MCF 10A (cell line): ENCODE measurements around the gene IGSF22. TPM values are rescaled to one million over a fixed set of nuclear protein-coding genes. Genes with fewer than 3 reads are reported as not detected.
A peak's percentile ranks its signal among the peaks of the same experiment; 100 is the strongest.

Source experiments
- BruUV-seq: library from RNA; stranded (reverse); fragments of 400-500 nt; replicated peaks from 2 replicates; lab custom pipeline; 2021; lab: Mats Ljungman, UMichigan
- CTCF ChIA-PET: fragments of 300-600 bp; sonication (Branson Sonifier 250); formaldehyde crosslinking; extraction: SDS; loops from one replicate; lab custom pipeline; 2021; ENCODE audit warnings: antibody characterized with exemption, inconsistent platforms; lab: Yijun Ruan, JAX
- POLR2A ChIA-PET: fragments of 300-600, 350-650 bp; sonication (Branson Sonifier 250); formaldehyde crosslinking; extraction: SDS; loops from one replicate; lab custom pipeline; 2020; ENCODE audit warnings: antibody characterized with exemption, inconsistent platforms; lab: Yijun Ruan, JAX
- DNase-seq: peaks from one replicate; pipeline ENCODE4 v3.0.0-alpha.2; 2018; ENCODE audit not compliant: unreplicated experiment
- H3K27ac Mint-ChIP-seq: one replicate; pipeline ENCODE4 v1.8.0; 2022; ENCODE audit warnings: mild to moderate bottlenecking, low read depth, mixed read lengths; ENCODE audit not compliant: unreplicated experiment
- H3K27me3 Mint-ChIP-seq: one replicate; pipeline ENCODE4 v1.8.0; 2022; ENCODE audit warnings: mixed read lengths; ENCODE audit not compliant: insufficient read depth, unreplicated experiment
- H3K36me3 Mint-ChIP-seq: one replicate; pipeline ENCODE4 v1.8.0; 2022; ENCODE audit warnings: mild to moderate bottlenecking, moderate library complexity, mixed read lengths; ENCODE audit not compliant: insufficient read depth, unreplicated experiment
- H3K4me1 Mint-ChIP-seq: one replicate; pipeline ENCODE4 v1.8.0; 2022; ENCODE audit warnings: mixed read lengths; ENCODE audit not compliant: insufficient read depth, unreplicated experiment
- H3K4me3 Mint-ChIP-seq: one replicate; pipeline ENCODE4 v1.8.0; 2022; ENCODE audit warnings: mild to moderate bottlenecking, moderate library complexity, mixed read lengths; ENCODE audit not compliant: unreplicated experiment
- H3K9me3 Mint-ChIP-seq: one replicate; pipeline ENCODE4 v1.8.0; 2022; ENCODE audit warnings: mixed read lengths; ENCODE audit not compliant: unreplicated experiment
- intact Hi-C: fragments of 100-400 bp; cut with micrococcal nuclease; formaldehyde crosslinking; loops from 2 replicates; pipeline ENCODE4 v1.14.1; 2022
- total RNA-seq: library from RNA; stranded (reverse); gene quantifications from 2 replicates; pipeline ENCODE4 v1.2.3, GENCODE V29; 2022
- TF ChIP-seq, protein P1 (sequence below): fragments of 200-600 bp; IDR thresholded peaks from one replicate; pipeline ENCODE4 v1.8.0; 2022; ENCODE audit warnings: antibody characterized with exemption, mild to moderate bottlenecking; ENCODE audit not compliant: unreplicated experiment

IGSF22 gene
- total RNA-seq, 1 experiment from 2014 or later = not detected

DNA sequence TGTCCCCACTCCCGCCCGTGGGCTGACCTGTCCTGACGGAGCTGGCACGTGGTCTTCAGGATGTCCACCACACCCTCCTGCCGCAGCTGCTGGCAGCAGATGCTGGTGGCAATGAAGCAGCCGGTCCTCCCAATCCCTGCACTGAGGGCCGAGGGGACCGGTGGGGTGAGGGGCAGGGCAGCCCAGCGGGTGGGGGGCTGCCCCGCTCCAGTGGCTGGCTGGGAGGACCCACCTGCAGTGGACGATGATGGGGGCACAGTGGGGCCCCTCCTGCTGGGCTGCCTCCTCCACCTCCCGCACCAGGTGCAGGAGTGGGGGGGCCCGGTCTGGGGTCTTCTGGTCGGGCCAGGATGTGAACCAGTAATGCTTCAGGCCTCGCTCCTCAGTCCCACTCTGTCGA is 3.4 kb upstream of the IGSF22 start:
- no peak overlapping the region for H3K27ac Mint-ChIP-seq
- H3K36me3 Mint-ChIP-seq = no peaks in the 10 kb centered on the region
- TF ChIP-seq, protein P1, sequence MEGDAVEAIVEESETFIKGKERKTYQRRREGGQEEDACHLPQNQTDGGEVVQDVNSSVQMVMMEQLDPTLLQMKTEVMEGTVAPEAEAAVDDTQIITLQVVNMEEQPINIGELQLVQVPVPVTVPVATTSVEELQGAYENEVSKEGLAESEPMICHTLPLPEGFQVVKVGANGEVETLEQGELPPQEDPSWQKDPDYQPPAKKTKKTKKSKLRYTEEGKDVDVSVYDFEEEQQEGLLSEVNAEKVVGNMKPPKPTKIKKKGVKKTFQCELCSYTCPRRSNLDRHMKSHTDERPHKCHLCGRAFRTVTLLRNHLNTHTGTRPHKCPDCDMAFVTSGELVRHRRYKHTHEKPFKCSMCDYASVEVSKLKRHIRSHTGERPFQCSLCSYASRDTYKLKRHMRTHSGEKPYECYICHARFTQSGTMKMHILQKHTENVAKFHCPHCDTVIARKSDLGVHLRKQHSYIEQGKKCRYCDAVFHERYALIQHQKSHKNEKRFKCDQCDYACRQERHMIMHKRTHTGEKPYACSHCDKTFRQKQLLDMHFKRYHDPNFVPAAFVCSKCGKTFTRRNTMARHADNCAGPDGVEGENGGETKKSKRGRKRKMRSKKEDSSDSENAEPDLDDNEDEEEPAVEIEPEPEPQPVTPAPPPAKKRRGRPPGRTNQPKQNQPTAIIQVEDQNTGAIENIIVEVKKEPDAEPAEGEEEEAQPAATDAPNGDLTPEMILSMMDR = no peak
- intact Hi-C loops = no loop called here
- H3K27me3 Mint-ChIP-seq = no peaks in the 10 kb centered on the region
- no TSS peak for BruUV-seq
- no peaks in the 10 kb centered on the region for H3K4me1 Mint-ChIP-seq
- no peaks in the 10 kb centered on the region for H3K9me3 Mint-ChIP-seq
- ChIA-PET POLR2A (no interaction called here), CTCF (interaction anchor here (0.5 to 2.5 kb wide), 8 partner anchors 14 to 189 kb away, joined by 3 to 12 read pairs (median 3); partner anchors contain the start of gene UEVLD)
- DNase-seq = no peak
- H3K4me3 Mint-ChIP-seq = no peak overlapping the region

GRCh38 chr11:18728658-18729057 is 2.7 kb upstream of the IGSF22 start:
- POLR2A ChIA-PET = interaction anchor here (0.7 kb wide), 1 partner anchor 1824 kb away, joined by 3 read pairs; no protein-coding TSS in a partner anchor
- CTCF ChIA-PET = interaction anchor here (0.7 to 2.5 kb wide), 18 partner anchors 10 to 622 kb away, joined by 3 to 12 read pairs (median 5); partner anchors contain the start of genes SAAL1, SPTY2D1 and TMEM86A
- H3K27me3 Mint-ChIP-seq = no peaks in the 10 kb centered on the region
- no peaks in the 10 kb centered on the region for H3K36me3 Mint-ChIP-seq
- H3K4me1 Mint-ChIP-seq = no peaks in the 10 kb centered on the region
- intact Hi-C loops = no loop called here
- H3K9me3 Mint-ChIP-seq = no peaks in the 10 kb centered on the region
- no TSS peak for BruUV-seq
- H3K4me3 Mint-ChIP-seq = no peak overlapping the region
- TF ChIP-seq, protein P1 = no peak
- no peak overlapping the region for H3K27ac Mint-ChIP-seq
- DNase-seq = no peak

- intact Hi-C loops = no loop called here
- H3K9me3 Mint-ChIP-seq = no peaks in the 10 kb centered on the region
- TF ChIP-seq, protein P1 = peak; percentile 78
- no peak overlapping the region for H3K4me3 Mint-ChIP-seq
- ChIA-PET POLR2A (no interaction called here), CTCF (interaction anchor here (0.6 to 2.5 kb wide), 23 partner anchors 9 to 1084 kb away, joined by 3 to 12 read pairs (median 4); partner anchors contain the start of genes SAAL1, SPTY2D1 and TMEM86A)
- peak; percentile 53 for DNase-seq
- H3K27ac Mint-ChIP-seq = no peak overlapping the region
- BruUV-seq = no TSS peak
- H3K27me3 Mint-ChIP-seq = no peaks in the 10 kb centered on the region
- H3K4me1 Mint-ChIP-seq = no peaks in the 10 kb centered on the region
- no peaks in the 10 kb centered on the region for H3K36me3 Mint-ChIP-seq
Observed at GRCh38 chr11:18727479-18728236, 1.7 kb upstream of the IGSF22 start.

DNA sequence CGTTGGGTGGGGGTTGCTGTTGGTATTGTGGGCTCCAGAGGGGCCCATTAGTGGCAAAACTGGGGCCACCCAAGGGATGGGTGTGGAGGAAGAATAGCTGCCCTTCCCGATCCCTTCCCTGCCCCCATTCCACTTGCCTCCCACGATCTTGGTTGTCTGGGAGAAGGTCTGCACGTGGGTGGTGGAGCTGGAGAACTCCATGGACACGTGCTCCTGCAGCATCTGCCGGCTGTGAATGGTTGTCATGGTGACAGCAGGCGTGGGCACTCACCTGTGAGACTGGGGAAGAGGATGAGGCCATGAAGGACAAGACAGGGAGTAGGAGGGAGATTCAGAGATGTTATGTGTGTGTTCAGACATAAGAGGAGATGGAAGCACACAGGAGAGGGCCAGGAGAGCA is 2.0 kb downstream of the IGSF22 start:
- intact Hi-C loops = no loop called here
- Mint-ChIP-seq H3K4me3 (no peak overlapping the region), H3K27ac (no peak overlapping the region), H3K4me1 (no peaks in the 10 kb centered on the region), H3K9me3 (no peaks in the 10 kb centered on the region), H3K27me3 (peaks cover 15% of the 10 kb centered on the region), H3K36me3 (no peaks in the 10 kb centered on the region)
- BruUV-seq = no TSS peak
- DNase-seq = no peak
- CTCF ChIA-PET = interaction anchor here (0.6 to 3.1 kb wide), 5 partner anchors 8 to 1221 kb away, joined by 3 to 30 read pairs (median 4); no protein-coding TSS in a partner anchor
- POLR2A ChIA-PET = interaction anchor here (1.5 kb wide), 1 partner anchor 90 kb away, joined by 5 read pairs; the partner anchor contains the start of gene SPTY2D1
- TF ChIP-seq, protein P1 = no peak
